Astrocyte of the spinal cord (primary cell): ENCODE measurements around the gene TNFSF8.

Experiments used
- DNase-seq: peaks from one replicate; pipeline ENCODE4 v3.0.0; 2011; ENCODE audit warnings: low read depth, low spot score
- H3K4me3 ChIP-seq: 2 replicates; pipeline ENCODE4 v1.5.1; 2011; ENCODE audit warnings: low read depth, mild to moderate bottlenecking, low read length, moderate library complexity
- CTCF ChIP-seq: IDR thresholded peaks from 2 replicates; pipeline ENCODE4 v1.5.1; 2012; ENCODE audit warnings: low read depth, mild to moderate bottlenecking, low read length, inconsistent platforms
- in situ Hi-C: cut with HindIII; loops from 2 replicates; pipeline ENCODE4 v1.10.0; 2017; ENCODE audit warnings: low sequenced_read_pairs

Gene TNFSF8

GRCh38 chr9:114938687-114939575 is 8.5 kb upstream of the TNFSF8 start:
- TF ChIP-seq CTCF: no peak
- in situ Hi-C loops: no loop called here
- no peak for DNase-seq
- no peak overlapping the region for H3K4me3 ChIP-seq

- no peak for TF ChIP-seq CTCF
- in situ Hi-C loops: no loop called here
- H3K4me3 ChIP-seq: no peak overlapping the region
- DNase-seq: no peak
These were observed 7.1 kb upstream of the TNFSF8 start for GRCh38 chr9:114937516-114937915.

DNA sequence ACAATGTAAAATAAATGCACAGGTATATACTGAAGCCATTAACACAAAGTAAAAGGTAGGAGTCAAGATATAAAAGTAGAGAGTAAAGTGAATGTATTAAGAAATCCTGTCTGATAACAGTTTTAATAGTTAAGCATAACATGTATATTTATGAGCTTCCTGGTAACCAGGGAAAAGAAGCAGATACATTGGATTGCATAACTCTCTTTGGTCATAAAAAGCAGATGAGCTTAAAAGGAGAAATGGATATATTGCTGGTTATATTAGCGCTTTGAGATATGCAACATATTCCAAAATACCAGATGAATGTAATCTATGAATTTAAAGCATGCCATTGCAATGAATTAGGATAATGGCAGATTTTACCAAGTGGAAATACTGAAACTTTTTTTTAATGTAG is 6.2 kb upstream of the TNFSF8 start:
- H3K4me3 ChIP-seq: no peak overlapping the region
- DNase-seq: no peak
- in situ Hi-C loops: no loop called here
- TF ChIP-seq CTCF: no peak

DNA sequence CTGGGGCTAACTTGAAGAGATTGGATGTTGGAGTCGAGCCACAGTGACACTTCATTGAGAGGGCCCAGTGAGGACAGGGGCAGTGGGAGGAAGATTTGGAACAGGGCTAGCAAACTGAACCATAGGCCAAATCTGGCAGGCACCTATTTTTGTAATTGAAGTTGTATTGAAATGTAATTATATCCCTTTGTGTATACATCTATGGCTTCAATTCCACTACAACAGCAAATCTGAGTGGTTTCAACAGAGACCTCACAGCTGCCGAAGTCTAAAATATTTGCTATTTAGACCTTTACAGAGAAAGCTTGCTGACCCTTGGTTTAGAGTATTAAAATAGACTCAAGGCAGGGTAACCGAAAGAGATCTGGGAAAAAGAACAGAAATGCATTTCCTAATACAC is 4.7 kb upstream of the TNFSF8 start:
- no peak for TF ChIP-seq CTCF
- DNase-seq: no peak
- in situ Hi-C loops: no loop called here
- no peak overlapping the region for H3K4me3 ChIP-seq

DNA sequence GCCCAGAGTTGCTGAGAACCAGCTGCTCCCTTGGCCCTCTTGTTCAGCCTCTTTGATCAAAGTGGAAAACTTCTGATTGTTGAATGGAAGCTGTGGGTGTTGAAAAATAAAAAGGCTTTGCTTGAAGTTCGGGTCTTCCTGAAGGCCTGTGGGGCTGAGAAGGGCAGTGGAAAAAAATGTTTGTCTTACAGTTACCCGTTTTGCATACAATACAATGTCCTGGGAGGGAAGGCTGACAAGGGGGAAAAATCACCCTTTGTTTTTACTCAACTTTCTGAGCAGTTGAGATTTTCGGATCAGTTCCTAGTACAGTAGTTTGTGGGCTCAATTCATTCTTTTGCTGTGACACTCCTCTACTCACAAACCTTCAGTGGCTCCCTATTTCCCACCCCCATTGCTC is 2.1 kb upstream of the TNFSF8 start:
- no peak for DNase-seq
- no peak for TF ChIP-seq CTCF
- in situ Hi-C loops: no loop called here
- H3K4me3 ChIP-seq: no peak overlapping the region

GRCh38 chr9:114931407-114931806 is 1.0 kb upstream of the TNFSF8 start:
- DNase-seq: no peak
- H3K4me3 ChIP-seq: no peak overlapping the region
- in situ Hi-C loops: no loop called here
- TF ChIP-seq CTCF: no peak
